HL-60 (cell line): ENCODE measurements around the gene ANXA7.
A peak's percentile ranks its signal among the peaks of the same experiment; 100 is the strongest.

Experiments used
- DNase-seq, 2 experiments: peaks; one replicate each; pipeline ENCODE4 v3.0.0-alpha.2; 2010 to 2020; ENCODE audit warnings: low read depth in 1 of 2, low spot score in 1 of 2
- H3K27ac ChIP-seq: fragments of 250-450 bp; sonication (Bioruptor Pico); replicated peaks from 2 replicates; pipeline ENCODE4 v1.5.1; 2020; ENCODE audit warnings: mild to moderate bottlenecking, moderate library complexity
- H3K27me3 ChIP-seq: fragments of 250-450 bp; sonication (Bioruptor Pico); 2 replicates; pipeline ENCODE4 v1.5.1; 2021; ENCODE audit warnings: mild to moderate bottlenecking, moderate library complexity; ENCODE audit not compliant: insufficient read depth, poor library complexity, severe bottlenecking
- H3K4me3 ChIP-seq: replicated peaks from 2 replicates; pipeline ENCODE4 v1.5.1; 2011; ENCODE audit warnings: mild to moderate bottlenecking, control low read depth, low read length; ENCODE audit not compliant: insufficient read depth
- GABPA ChIP-seq: IDR thresholded peaks from 2 replicates; pipeline ENCODE4 v1.6.1; 2012; ENCODE audit warnings: low read depth
- POLR2AphosphoS5 ChIP-seq: IDR thresholded peaks from 2 replicates; pipeline ENCODE4 v1.6.1; 2012; ENCODE audit warnings: low read depth
- REST ChIP-seq: IDR thresholded peaks from 2 replicates; pipeline ENCODE4 v1.6.1; 2012; ENCODE audit warnings: low read depth; ENCODE audit not compliant: insufficient replicate concordance
- SPI1 ChIP-seq: IDR thresholded peaks from 2 replicates; pipeline ENCODE4 v1.6.1; 2012; ENCODE audit warnings: low read depth, mild to moderate bottlenecking, borderline replicate concordance
- TF ChIP-seq, protein P1 (sequence below): IDR thresholded peaks from one replicate; pipeline ENCODE4 v1.5.1; 2011; ENCODE audit warnings: low read length, control low read depth, inconsistent platforms; ENCODE audit not compliant: insufficient read depth

The ANXA7 gene

GRCh38 chr10:73359492-73359891, 54.4 kb downstream of the ANXA7 start:
- no peak overlapping the region for H3K4me3 ChIP-seq
- peak overlapping the region; percentile 88; the same call in 1 of the 2 replicates for H3K27ac ChIP-seq
- TF ChIP-seq, protein P1, sequence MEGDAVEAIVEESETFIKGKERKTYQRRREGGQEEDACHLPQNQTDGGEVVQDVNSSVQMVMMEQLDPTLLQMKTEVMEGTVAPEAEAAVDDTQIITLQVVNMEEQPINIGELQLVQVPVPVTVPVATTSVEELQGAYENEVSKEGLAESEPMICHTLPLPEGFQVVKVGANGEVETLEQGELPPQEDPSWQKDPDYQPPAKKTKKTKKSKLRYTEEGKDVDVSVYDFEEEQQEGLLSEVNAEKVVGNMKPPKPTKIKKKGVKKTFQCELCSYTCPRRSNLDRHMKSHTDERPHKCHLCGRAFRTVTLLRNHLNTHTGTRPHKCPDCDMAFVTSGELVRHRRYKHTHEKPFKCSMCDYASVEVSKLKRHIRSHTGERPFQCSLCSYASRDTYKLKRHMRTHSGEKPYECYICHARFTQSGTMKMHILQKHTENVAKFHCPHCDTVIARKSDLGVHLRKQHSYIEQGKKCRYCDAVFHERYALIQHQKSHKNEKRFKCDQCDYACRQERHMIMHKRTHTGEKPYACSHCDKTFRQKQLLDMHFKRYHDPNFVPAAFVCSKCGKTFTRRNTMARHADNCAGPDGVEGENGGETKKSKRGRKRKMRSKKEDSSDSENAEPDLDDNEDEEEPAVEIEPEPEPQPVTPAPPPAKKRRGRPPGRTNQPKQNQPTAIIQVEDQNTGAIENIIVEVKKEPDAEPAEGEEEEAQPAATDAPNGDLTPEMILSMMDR: no peak
- no peak for TF ChIP-seq SPI1
- no peak for DNase-seq
- no peaks in the 10 kb centered on the region for H3K27me3 ChIP-seq

GRCh38 chr10:73358331-73359279, 55.3 kb downstream of the ANXA7 start, which contains the start of gene CFAP70:
Gene CFAP70 (minus strand): TSS chr10:73358864. CDS start chr10:73354796, 4,068 bp downstream.
- Histone ChIP-seq H3K27ac (peak within 1 kb of the TSS; percentile 88), H3K27me3 (no peaks in the 10 kb centered on the region), H3K4me3 (peak within 1 kb of the TSS; percentile 65)
- TF ChIP-seq, protein P1: no peak
- TF ChIP-seq POLR2AphosphoS5: no peak
- TF ChIP-seq REST: no peak
- TF ChIP-seq SPI1: no peak
- no peak for TF ChIP-seq GABPA
- DNase-seq: peak; percentile 92 to 95

GRCh38 chr10:73357821-73358220, 56.0 kb downstream of the ANXA7 start:
- DNase-seq: no peak
- TF ChIP-seq GABPA (no peak), POLR2AphosphoS5 (no peak), REST (no peak), SPI1 (no peak)
- H3K27ac ChIP-seq: peak overlapping the region; percentile 88
- H3K27me3 ChIP-seq: no peaks in the 10 kb centered on the region
- peak overlapping the region; percentile 65 for H3K4me3 ChIP-seq

DNA sequence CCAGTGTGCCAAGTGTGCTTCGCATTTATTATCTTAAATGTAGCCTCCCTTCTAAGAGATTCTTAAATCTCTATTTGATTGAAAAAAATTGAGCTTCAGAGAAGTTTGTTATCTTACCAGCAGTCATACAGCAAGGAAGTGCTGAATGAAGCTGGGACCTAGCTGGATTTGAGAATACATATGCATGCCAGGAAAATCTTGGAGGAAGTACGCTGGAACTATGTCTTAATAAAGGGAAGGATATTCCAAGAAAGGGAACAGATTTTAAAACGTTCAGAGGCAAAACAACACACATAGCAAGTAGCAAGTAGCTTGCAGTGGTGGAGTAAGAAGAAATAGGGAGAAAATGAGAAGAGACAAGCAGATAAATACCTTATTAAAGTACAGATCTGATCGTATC, 56.7 kb downstream of the ANXA7 start:
- Histone ChIP-seq H3K27me3 (no peaks in the 10 kb centered on the region), H3K27ac (no peak overlapping the region), H3K4me3 (no peak overlapping the region)
- DNase-seq: no peak
- TF ChIP-seq POLR2AphosphoS5: no peak
- no peak for TF ChIP-seq REST
